ENCODE results near the gene FPGS. TPM values are rescaled to one million over a fixed set of nuclear protein-coding genes. Genes with fewer than 3 reads are reported as not detected.

Gene FPGS
- total RNA-seq, 2 donors from 2014 or later: 71.2 to 80.6 TPM

- no peak for DNase-seq
- Mint-ChIP-seq H3K4me1 (peaks cover 57% of the 10 kb centered on the region), H3K4me3 (no peak overlapping the region), H3K36me3 (ENCODE audit: low read depth) (peaks cover 2% of the 10 kb centered on the region), H3K27ac (peak overlapping the region; percentile 96), H3K27me3 (no peaks in the 10 kb centered on the region)
- H3K9me3 ChIP-seq (ENCODE audit: control insufficient read depth, low read length, poor library complexity, severe bottlenecking): no peaks in the 10 kb centered on the region
- no peak for ATAC-seq
Measured at GRCh38 chr9:127765418-127765817, 37.3 kb upstream of the FPGS start.

GRCh38 chr9:127767410-127767809 is 35.3 kb upstream of the FPGS start:
- ATAC-seq (no peak), DNase-seq (no peak)
- H3K9me3 ChIP-seq (ENCODE audit: control insufficient read depth, low read length, poor library complexity, severe bottlenecking): no peaks in the 10 kb centered on the region
- Mint-ChIP-seq H3K36me3 (ENCODE audit: low read depth) (peaks cover 2% of the 10 kb centered on the region), H3K27me3 (no peaks in the 10 kb centered on the region), H3K4me3 (peak overlapping the region; percentile 78), H3K27ac (peak overlapping the region; percentile 96), H3K4me1 (peaks cover 67% of the 10 kb centered on the region)

DNA sequence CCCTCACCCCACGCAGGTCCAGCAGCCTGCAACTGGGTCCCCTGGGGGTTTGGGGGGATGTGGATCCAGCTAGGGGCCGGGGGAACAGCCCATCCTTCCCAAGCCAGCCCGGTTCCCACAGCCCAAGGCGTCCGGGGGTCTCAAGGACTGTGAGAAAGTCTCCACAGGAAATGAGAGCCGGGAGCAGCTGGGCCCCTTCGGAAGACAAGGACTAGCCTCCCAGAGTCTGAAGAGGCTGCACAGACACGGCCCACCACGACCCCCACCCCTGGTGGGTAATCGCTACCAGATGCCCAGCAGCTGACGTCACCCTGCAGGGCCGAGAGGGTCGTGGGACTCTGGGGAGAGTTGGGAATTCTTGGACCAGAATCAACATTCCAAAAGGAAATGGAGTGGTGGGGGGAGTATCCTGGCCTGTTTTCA is 34.8 kb upstream of the FPGS start:
- Mint-ChIP-seq H3K27me3 (no peaks in the 10 kb centered on the region), H3K4me3 (peak overlapping the region; percentile 85), H3K36me3 (ENCODE audit: low read depth) (peaks cover 2% of the 10 kb centered on the region), H3K4me1 (peaks cover 61% of the 10 kb centered on the region), H3K27ac (peak overlapping the region; percentile 96)
- DNase-seq (no peak), ATAC-seq (no peak)
- H3K9me3 ChIP-seq (ENCODE audit: control insufficient read depth, low read length, poor library complexity, severe bottlenecking): no peaks in the 10 kb centered on the region

DNA sequence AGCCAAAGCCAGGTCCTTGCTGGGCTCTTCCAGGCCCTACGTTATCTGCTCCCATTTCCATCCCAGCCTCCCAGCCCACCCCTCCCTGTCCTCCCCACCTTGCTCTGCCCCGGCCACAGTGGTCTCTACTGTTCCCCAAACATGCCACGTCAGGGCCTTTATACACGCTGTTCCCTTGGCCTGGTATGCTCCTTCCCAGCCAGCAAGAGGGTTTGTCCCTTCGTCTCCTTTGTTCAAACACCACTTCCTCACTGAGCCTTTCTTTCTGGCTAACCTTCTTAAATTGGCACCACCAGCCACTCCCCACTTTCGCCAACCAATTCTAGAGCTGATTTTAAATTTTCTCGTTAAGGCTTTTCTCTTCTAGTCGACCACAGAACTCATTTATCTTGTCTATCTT is 34.0 kb upstream of the FPGS start:
- Mint-ChIP-seq H3K4me3 (peak overlapping the region; percentile 85), H3K27ac (peak overlapping the region; percentile 96), H3K4me1 (peaks cover 59% of the 10 kb centered on the region), H3K27me3 (no peaks in the 10 kb centered on the region), H3K36me3 (ENCODE audit: low read depth) (peaks cover 4% of the 10 kb centered on the region)
- DNase-seq: no peak
- H3K9me3 ChIP-seq (ENCODE audit: control insufficient read depth, low read length, poor library complexity, severe bottlenecking): no peaks in the 10 kb centered on the region
- ATAC-seq: no peak

DNA sequence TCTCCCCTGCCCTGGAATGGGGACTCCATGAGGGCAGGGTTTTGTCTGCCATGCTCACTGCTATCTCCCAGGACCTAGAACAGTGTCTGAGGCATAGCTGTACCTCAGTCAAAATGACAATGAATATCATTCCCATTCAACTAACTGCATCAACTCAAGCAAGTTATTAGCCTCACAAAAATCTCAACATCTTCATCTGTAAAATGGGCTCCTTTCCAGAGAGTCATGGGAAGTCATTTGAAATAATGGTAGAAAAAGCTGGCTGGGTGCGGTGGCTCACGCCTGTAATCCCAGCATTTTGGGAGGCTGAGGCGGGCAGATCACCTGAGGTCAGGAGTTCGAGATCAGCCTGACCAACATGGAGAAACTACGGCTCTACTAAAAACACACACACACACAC is 33.6 kb upstream of the FPGS start:
- Mint-ChIP-seq H3K27me3 (no peaks in the 10 kb centered on the region), H3K27ac (peak overlapping the region; percentile 96), H3K4me3 (peak overlapping the region; percentile 85), H3K4me1 (peaks cover 59% of the 10 kb centered on the region), H3K36me3 (ENCODE audit: low read depth) (peaks cover 6% of the 10 kb centered on the region)
- ATAC-seq (no peak), DNase-seq (no peak)
- no peaks in the 10 kb centered on the region for H3K9me3 ChIP-seq (ENCODE audit: control insufficient read depth, low read length, poor library complexity, severe bottlenecking)

DNA sequence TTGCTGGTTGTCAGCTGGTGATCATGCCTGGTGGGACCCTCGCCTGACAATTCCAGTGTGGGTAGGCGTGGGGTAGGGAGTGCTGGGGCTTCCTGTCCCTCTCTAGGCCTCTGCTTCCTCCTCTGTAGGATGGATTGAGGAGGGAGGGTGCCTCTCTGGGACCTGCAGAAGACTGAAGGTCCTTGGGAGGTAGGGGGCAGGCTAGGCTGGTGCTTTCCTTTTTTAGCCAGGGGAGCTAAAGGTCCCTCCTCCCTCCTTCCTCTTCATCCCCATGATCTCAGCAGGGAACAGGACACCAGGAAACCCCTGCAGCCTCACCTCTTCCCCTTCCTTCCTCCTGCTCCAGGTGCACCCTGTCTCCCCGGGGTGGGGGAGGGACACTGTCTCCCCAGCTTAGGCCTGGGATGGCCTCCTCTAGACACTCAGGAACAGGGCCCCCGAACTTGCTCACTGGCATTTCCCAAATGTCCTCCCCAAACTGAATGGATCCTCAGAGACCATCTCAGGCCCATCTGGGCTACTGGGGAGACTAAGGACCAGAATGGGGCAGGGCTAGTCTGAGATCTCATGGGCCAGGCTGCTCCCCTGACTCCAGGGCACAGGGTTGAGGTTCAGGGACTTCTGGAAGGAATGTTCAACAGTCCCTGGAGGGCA is 32.6 kb upstream of the FPGS start:
- H3K27me3 Mint-ChIP-seq: no peaks in the 10 kb centered on the region
- peaks cover 56% of the 10 kb centered on the region for H3K4me1 Mint-ChIP-seq
- DNase-seq (no peak), ATAC-seq (no peak)
- H3K36me3 Mint-ChIP-seq (ENCODE audit: low read depth): peaks cover 6% of the 10 kb centered on the region
- H3K4me3 Mint-ChIP-seq: peak overlapping the region; percentile 87
- H3K27ac Mint-ChIP-seq: peak overlapping the region; percentile 96
- H3K9me3 ChIP-seq (ENCODE audit: control insufficient read depth, low read length, poor library complexity, severe bottlenecking): no peaks in the 10 kb centered on the region

DNA sequence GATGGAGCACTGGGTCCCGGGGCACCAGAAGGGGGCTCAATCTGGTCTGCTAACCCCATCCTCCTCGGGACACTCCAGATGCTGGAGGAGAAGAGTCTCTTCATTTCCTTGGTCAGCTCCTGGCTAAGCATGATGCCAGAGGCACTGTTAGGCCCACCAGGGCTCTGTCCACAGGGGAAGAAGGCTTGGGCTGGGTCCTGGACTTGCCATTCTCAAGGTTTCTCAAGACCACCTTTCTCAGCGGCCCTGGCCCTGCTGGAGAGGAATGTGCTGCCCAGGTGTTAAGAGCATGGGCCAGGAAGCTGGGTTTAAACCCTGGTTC is 32.1 kb upstream of the FPGS start:
- no peaks in the 10 kb centered on the region for H3K27me3 Mint-ChIP-seq
- H3K9me3 ChIP-seq (ENCODE audit: control insufficient read depth, low read length, poor library complexity, severe bottlenecking): no peaks in the 10 kb centered on the region
- H3K27ac Mint-ChIP-seq: peak overlapping the region; percentile 96
- no peak for DNase-seq
- no peak for ATAC-seq
- H3K4me3 Mint-ChIP-seq: peak overlapping the region; percentile 87
- H3K4me1 Mint-ChIP-seq: peaks cover 52% of the 10 kb centered on the region
- H3K36me3 Mint-ChIP-seq (ENCODE audit: low read depth): peaks cover 5% of the 10 kb centered on the region

- Mint-ChIP-seq H3K4me1 (peaks cover 49% of the 10 kb centered on the region), H3K36me3 (ENCODE audit: low read depth) (peaks cover 5% of the 10 kb centered on the region), H3K27me3 (no peaks in the 10 kb centered on the region), H3K27ac (peak overlapping the region; percentile 96), H3K4me3 (peak overlapping the region; percentile 87)
- ATAC-seq (peak; percentile 82), DNase-seq (peak; percentile 85 to 94 (median 92))
- H3K9me3 ChIP-seq (ENCODE audit: control insufficient read depth, low read length, poor library complexity, severe bottlenecking): no peaks in the 10 kb centered on the region
Measured at GRCh38 chr9:127770905-127771569, 31.6 kb upstream of the FPGS start.

DNA sequence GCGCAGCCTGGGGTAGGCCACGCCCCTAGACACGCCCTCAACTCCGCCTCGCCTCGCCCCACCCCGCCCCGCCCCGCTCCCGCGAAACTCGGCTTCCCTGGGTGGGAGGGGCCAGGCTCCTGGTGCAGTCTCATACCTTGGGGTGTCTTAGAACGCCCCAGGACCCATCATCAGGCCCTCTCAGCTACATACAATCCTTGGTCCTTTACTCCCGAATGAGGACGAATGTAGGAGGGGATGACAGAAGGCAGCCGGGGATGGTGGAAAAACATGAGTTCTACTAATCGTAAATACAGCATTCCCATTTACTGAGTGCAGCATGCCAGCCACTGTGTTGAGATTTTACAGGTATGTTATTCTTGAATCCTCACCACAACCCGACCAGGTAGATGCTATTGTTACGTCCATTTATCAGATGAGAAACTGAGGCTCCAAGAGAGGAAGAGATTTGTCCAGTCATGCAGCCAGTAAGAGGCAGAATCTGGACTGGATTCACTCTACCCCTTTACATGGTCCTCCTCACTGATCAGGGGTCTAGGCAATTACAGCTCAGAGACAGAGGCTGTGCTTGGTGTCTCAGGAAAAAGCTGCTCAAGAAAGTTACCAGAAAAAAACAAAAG is 31.0 kb upstream of the FPGS start:
- H3K36me3 Mint-ChIP-seq (ENCODE audit: low read depth): peaks cover 5% of the 10 kb centered on the region
- no peaks in the 10 kb centered on the region for H3K27me3 Mint-ChIP-seq
- H3K9me3 ChIP-seq (ENCODE audit: control insufficient read depth, low read length, poor library complexity, severe bottlenecking): no peaks in the 10 kb centered on the region
- ATAC-seq: no peak
- peaks cover 49% of the 10 kb centered on the region for H3K4me1 Mint-ChIP-seq
- peak overlapping the region; percentile 96 for H3K27ac Mint-ChIP-seq
- no peak for DNase-seq
- H3K4me3 Mint-ChIP-seq: peak overlapping the region; percentile 87

GRCh38 chr9:127772603-127773002 is 30.1 kb upstream of the FPGS start:
- DNase-seq (no peak), ATAC-seq (no peak)
- no peak overlapping the region for H3K4me3 Mint-ChIP-seq
- no peak overlapping the region for H3K27ac Mint-ChIP-seq
- H3K27me3 Mint-ChIP-seq: no peaks in the 10 kb centered on the region
- peaks cover 5% of the 10 kb centered on the region for H3K36me3 Mint-ChIP-seq (ENCODE audit: low read depth)
- H3K9me3 ChIP-seq (ENCODE audit: control insufficient read depth, low read length, poor library complexity, severe bottlenecking): no peaks in the 10 kb centered on the region
- peaks cover 43% of the 10 kb centered on the region for H3K4me1 Mint-ChIP-seq

DNA sequence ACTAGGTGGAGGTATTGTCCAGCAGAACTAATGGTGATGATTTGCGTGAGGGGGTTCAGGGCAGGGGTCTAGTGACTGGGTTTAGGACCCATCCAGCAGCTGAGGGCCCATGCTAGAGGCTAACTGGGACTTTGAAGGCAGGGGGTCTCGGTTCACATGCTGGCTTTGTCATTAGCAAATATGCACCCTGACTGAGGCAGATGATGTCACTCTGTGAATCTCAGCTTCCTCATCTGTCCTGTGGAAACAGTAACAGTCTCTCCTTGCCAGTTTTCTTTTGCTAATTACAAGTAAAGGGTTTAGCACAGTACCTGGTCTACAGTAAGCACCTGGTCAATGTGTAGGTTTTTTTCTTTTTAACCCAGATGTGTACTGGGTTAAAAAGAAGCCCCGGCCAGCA is 29.4 kb upstream of the FPGS start:
- DNase-seq (no peak), ATAC-seq (no peak)
- Mint-ChIP-seq H3K27ac (peak overlapping the region; percentile 80), H3K27me3 (no peaks in the 10 kb centered on the region), H3K4me1 (peaks cover 43% of the 10 kb centered on the region), H3K36me3 (ENCODE audit: low read depth) (peaks cover 6% of the 10 kb centered on the region), H3K4me3 (no peak overlapping the region)
- no peaks in the 10 kb centered on the region for H3K9me3 ChIP-seq (ENCODE audit: control insufficient read depth, low read length, poor library complexity, severe bottlenecking)

- Mint-ChIP-seq H3K4me3 (no peak overlapping the region), H3K4me1 (peaks cover 39% of the 10 kb centered on the region), H3K36me3 (ENCODE audit: low read depth) (peaks cover 9% of the 10 kb centered on the region), H3K27me3 (no peaks in the 10 kb centered on the region), H3K27ac (peak overlapping the region; percentile 80)
- DNase-seq (no peak), ATAC-seq (no peak)
- H3K9me3 ChIP-seq (ENCODE audit: control insufficient read depth, low read length, poor library complexity, severe bottlenecking): no peaks in the 10 kb centered on the region
Measured at GRCh38 chr9:127773981-127774380, 28.7 kb upstream of the FPGS start.

DNA sequence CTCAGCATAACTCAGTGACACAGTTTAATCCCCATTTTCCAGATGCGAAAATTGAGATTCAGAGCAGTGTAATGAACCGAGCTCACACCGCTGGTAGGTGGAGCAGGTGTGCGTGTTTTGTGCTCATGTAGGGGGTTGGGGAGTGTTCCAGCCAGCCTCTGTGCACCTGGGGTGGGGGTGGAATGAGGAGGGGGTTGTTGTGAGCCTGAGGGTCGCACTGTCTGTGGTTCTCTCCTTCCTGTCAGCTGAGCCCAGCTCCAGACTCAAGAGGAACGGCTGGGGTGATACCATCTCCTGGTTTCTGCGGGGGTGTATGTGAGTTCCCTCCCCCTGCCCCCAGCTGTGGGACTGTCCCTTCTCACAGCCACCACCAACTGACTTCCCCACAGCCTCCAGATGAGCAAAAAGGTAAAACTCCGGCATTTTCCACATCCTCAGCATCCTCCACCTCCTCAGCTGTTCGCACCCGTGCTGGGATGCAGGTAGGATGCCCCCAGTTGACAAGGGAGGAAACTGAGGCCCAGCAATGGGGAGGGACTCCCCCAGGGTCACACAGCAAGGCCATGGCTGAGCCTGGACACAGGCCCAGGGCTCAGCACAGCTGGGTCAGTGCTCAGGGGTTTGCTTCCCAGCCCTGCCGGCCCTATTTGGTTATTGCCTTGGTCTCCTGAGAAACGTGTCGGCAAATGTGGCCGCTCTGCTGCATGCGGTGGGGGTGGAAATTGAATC is 26.3 kb upstream of the FPGS start:
- Mint-ChIP-seq H3K27me3 (no peaks in the 10 kb centered on the region), H3K4me3 (peak overlapping the region; percentile 99), H3K4me1 (peaks cover 29% of the 10 kb centered on the region), H3K36me3 (ENCODE audit: low read depth) (peaks cover 9% of the 10 kb centered on the region), H3K27ac (peak overlapping the region; percentile 95)
- ATAC-seq: peak; percentile 71
- DNase-seq: peak; percentile 36 to 63 (median 59)
- H3K9me3 ChIP-seq (ENCODE audit: control insufficient read depth, low read length, poor library complexity, severe bottlenecking): no peaks in the 10 kb centered on the region
